K562 (cell line): ENCODE data around the gene BRINP2. TPM values are rescaled to one million over a fixed set of nuclear protein-coding genes. Genes with fewer than 3 reads are reported as not detected.

ENCODE experiments used
- ATAC-seq: fragments of 200-7000 bp; cut with Tn5 transposase; 3 replicates; pipeline ENCODE4 v1.9.1; 2020; ENCODE audit warnings: moderate library complexity
- BruUV-seq: library from RNA; stranded (reverse); fragments of 400-500 nt; replicated peaks from 2 replicates; lab custom pipeline; 2021; lab: Mats Ljungman, UMichigan
- CTCF ChIA-PET: fragments of 300-600 bp; formaldehyde crosslinking; extraction: SDS; loops from one replicate; lab custom pipeline; 2021; ENCODE audit warnings: low intra/inter-chr PET ratio; lab: Yijun Ruan, JAX
- POLR2A ChIA-PET: fragments of 300-600, 350-650 bp; sonication (Branson Sonifier 250); formaldehyde crosslinking; extraction: SDS; loops from one replicate; lab custom pipeline; 2021; ENCODE audit warnings: antibody characterized with exemption, inconsistent platforms; lab: Yijun Ruan, JAX
- DNase-seq, 4 experiments: peaks; one replicate each; pipeline versions ENCODE4 v3.0.0 to v3.0.0-alpha.2; 2011 to 2018; ENCODE audit warnings: low spot score in 3 of 4, mixed read lengths in 3 of 4; ENCODE audit errors: extremely low read depth in 1 of 4
- FAIRE-seq: peaks from 2 replicates; lab custom pipeline; 2011; peaks lifted over from hg19 to GRCh38; lab: Jason Lieb, UNC
- H2AFZ ChIP-seq: 2 replicates; pipeline ENCODE4 v1.6.0; 2011; ENCODE audit warnings: low read depth, low read length, control low read depth, inconsistent platforms
- H3K27ac ChIP-seq: fragments of 200-600 bp; 3 replicates; pipeline ENCODE4 v1.8.0; 2011; ENCODE audit warnings: low read depth, mild to moderate bottlenecking, control low read depth, inconsistent platforms, low read length, moderate library complexity, mixed read lengths; ENCODE audit errors: extremely low read depth
- H3K27me3 ChIP-seq, 2 experiments: fragments of 300-600 bp in 1 of 2; 2 replicates in 1 of 2; 3 replicates in 1 of 2; pipeline versions ENCODE4 v1.6.0 to v1.8.0; 2011; ENCODE audit warnings: inconsistent platforms in 2 of 2, low read length in 2 of 2, mild to moderate bottlenecking in 1 of 2, mixed read lengths in 1 of 2, moderate library complexity in 1 of 2; ENCODE audit not compliant: control insufficient read depth in 2 of 2, insufficient read depth in 2 of 2
- H3K36me3 ChIP-seq: fragments of 300-600 bp; 3 replicates; pipeline ENCODE4 v1.8.0; 2011; ENCODE audit warnings: mild to moderate bottlenecking, low read length, inconsistent platforms; ENCODE audit not compliant: control insufficient read depth, insufficient read depth
- H3K4me1 ChIP-seq, 2 experiments: fragments of 200-600 bp in 1 of 2; replicated peaks in 1 of 2; 2 replicates in 1 of 2; 3 replicates in 1 of 2; pipeline versions ENCODE4 v1.5.1 to v1.8.0; 2011; ENCODE audit warnings: inconsistent platforms in 2 of 2, low read length in 2 of 2, mild to moderate bottlenecking in 1 of 2, mixed read lengths in 1 of 2, moderate library complexity in 1 of 2; ENCODE audit not compliant: control insufficient read depth in 2 of 2, insufficient read depth in 2 of 2
- H3K4me2 ChIP-seq: 2 replicates; pipeline ENCODE4 v1.6.1; 2011; ENCODE audit warnings: low read length, control low read depth, inconsistent platforms, mixed read lengths; ENCODE audit not compliant: insufficient read depth
- H3K4me3 ChIP-seq: fragments of 200-600 bp; sonication (generic), shearing (Covaris generic); 2 replicates; pipeline ENCODE4 v1.5.1; 2016; ENCODE audit warnings: control low read depth, inconsistent platforms
- H3K79me2 ChIP-seq: fragments of 200-600 bp; 3 replicates; pipeline ENCODE4 v1.8.0; 2011; ENCODE audit warnings: low read length, inconsistent platforms; ENCODE audit not compliant: control insufficient read depth, insufficient read depth
- H3K9ac ChIP-seq, 2 experiments: 2 replicates each; pipeline versions ENCODE4 v1.6.0 to v1.6.1; 2011; ENCODE audit warnings: low read depth in 2 of 2, low read length in 2 of 2, control low read depth in 1 of 2, inconsistent platforms in 1 of 2, mild to moderate bottlenecking in 1 of 2, mixed read lengths in 1 of 2; ENCODE audit not compliant: insufficient read depth in 1 of 2
- H3K9me1 ChIP-seq: one replicate; pipeline ENCODE4 v1.6.0; 2011; ENCODE audit warnings: inconsistent platforms, mild to moderate bottlenecking, low read length, moderate library complexity; ENCODE audit not compliant: control insufficient read depth, insufficient read depth
- H3K9me3 ChIP-seq: replicated peaks from 2 replicates; pipeline ENCODE4 v1.5.1; 2011; ENCODE audit warnings: low read depth, low read length, inconsistent platforms; ENCODE audit not compliant: control insufficient read depth, insufficient read depth
- H4K20me1 ChIP-seq: replicated peaks from 2 replicates; pipeline ENCODE4 v1.6.1; 2011; ENCODE audit warnings: low read length, inconsistent platforms, mixed read lengths; ENCODE audit not compliant: control insufficient read depth, insufficient read depth
- CHD4 ChIP-seq: fragments of 200-600 bp; sonication (generic); IDR thresholded peaks from 3 replicates; pipeline ENCODE4 v1.6.1; 2012; ENCODE audit warnings: low read depth, mild to moderate bottlenecking, mixed read lengths, low read length, inconsistent platforms; ENCODE audit not compliant: insufficient read depth, insufficient replicate concordance, poor library complexity, severe bottlenecking
- CREBBP ChIP-seq: IDR thresholded peaks from one replicate; pipeline ENCODE4 v1.6.1; 2012; ENCODE audit warnings: low read depth, mild to moderate bottlenecking, control low read depth, inconsistent platforms, low read length
- ELF4 ChIP-seq: fragments of 450-650 bp; formaldehyde crosslinking; IDR thresholded peaks from 2 replicates; pipeline ENCODE4 v1.4.0; 2022; ENCODE audit warnings: missing genetic modification characterization
- FUS ChIP-seq: fragments of 200-400 bp; formaldehyde crosslinking; optimal IDR thresholded peaks from 2 replicates; pipeline ENCODE3; 2017; ENCODE audit warnings: low read depth, low read length
- MAFK ChIP-seq: IDR thresholded peaks from 2 replicates; pipeline ENCODE4 v1.6.1; 2011; ENCODE audit warnings: low read length, improper control_type of control experiment
- MCM3 ChIP-seq: fragments of 450-650 bp; IDR thresholded peaks from 2 replicates; pipeline ENCODE4 v1.6.1; 2016
- MTA2 ChIP-seq: fragments of 450-650 bp; IDR thresholded peaks from 2 replicates; pipeline ENCODE4 v1.6.1; 2016; ENCODE audit warnings: low read depth
- NEUROD1 ChIP-seq: fragments of 150-350 bp; IDR thresholded peaks from 2 replicates; pipeline ENCODE4 v1.6.1; 2014; ENCODE audit warnings: borderline replicate concordance, low read length, low read depth; ENCODE audit not compliant: partially characterized antibody
- POLR2A ChIP-seq: fragments of 450-650 bp; conservative IDR thresholded peaks from 2 replicates; pipeline ENCODE4 v1.6.1; 2016
- RREB1 ChIP-seq: fragments of 250-450 bp; sonication (Bioruptor Pico); IDR thresholded peaks from 2 replicates; pipeline ENCODE4 v1.4.0; 2020
- SETDB1 ChIP-seq: IDR thresholded peaks from one replicate; pipeline ENCODE4 v1.6.1; 2012; ENCODE audit warnings: low read length, control low read depth, inconsistent platforms
- TCF7 ChIP-seq: sonication (generic); IDR thresholded peaks from 2 replicates; pipeline ENCODE4 v1.6.1; 2016; ENCODE audit warnings: antibody characterized with exemption, borderline replicate concordance
- ZEB2 ChIP-seq: fragments of 450-650 bp; IDR thresholded peaks from 2 replicates; pipeline ENCODE4 v1.6.1; 2016
- ZFP91 ChIP-seq: sonication (generic); formaldehyde crosslinking; IDR thresholded peaks from 2 replicates; pipeline ENCODE4 v1.8.0; 2022; ENCODE audit warnings: mild to moderate bottlenecking, missing genetic modification reagents
- ZNF23 ChIP-seq: fragments of 250-450 bp; sonication (Bioruptor Pico); IDR thresholded peaks from 2 replicates; pipeline ENCODE4 v1.4.0; 2020; ENCODE audit warnings: mild to moderate bottlenecking
- ZNF431 ChIP-seq: sonication (generic); formaldehyde crosslinking; IDR thresholded peaks from 2 replicates; pipeline ENCODE4 v1.8.0; 2022; ENCODE audit warnings: mild to moderate bottlenecking, missing genetic modification reagents
- WGBS: fragments of 100-300 bp; shearing (Covaris generic); methylation state at CpG from one replicate; pipeline ENCODE4 v1.1.6; 2016; ENCODE audit warnings: low coverage, mixed read lengths; ENCODE audit not compliant: insufficient coverage; ENCODE audit errors: missing lambda C conversion rate; 5-methylcytosine and 5-hydroxymethylcytosine counted together
- in situ Hi-C: fragments of 300-500 bp; cut with MboI; formaldehyde crosslinking; loops from 4 replicates; pipeline ENCODE4 v1.15.0; 2018; ENCODE audit warnings: inconsistent platforms, mixed read lengths
- intact Hi-C: fragments of 100-400 bp; cut with micrococcal nuclease; formaldehyde crosslinking; loops from 2 replicates; pipeline ENCODE4 v1.14.2; 2022
- polyA plus RNA-seq, 8 experiments: library from polyadenylated mRNA; depleted of rRNA in 4 of 8; stranded (reverse) in 5 of 8; unstranded in 3 of 8; fragments of >200 nt; fragmentation: Nextera tagmentation in 2 of 8; fragmentation: Illumina TruSeq in 1 of 8; extraction: Ambion mirVana in 2 of 8; extraction: Trizol in 1 of 8; gene quantifications; 2 replicates each; pipeline versions ENCODE4 v1.2.1 to v1.2.3, GENCODE V29; 2011 to 2014; ENCODE audit warnings: inconsistent platforms in 1 of 8, missing spikeins in 1 of 8
- total RNA-seq, 7 experiments: library from RNA; depleted of rRNA in 6 of 7; stranded (reverse); fragments of >200 nt in 6 of 7; fragmentation: Illumina TruSeq in 2 of 7; extraction: Trizol in 2 of 7; gene quantifications; 2 replicates each; pipeline versions ENCODE4 v1.2.1 to v1.2.3, GENCODE V29; 2011 to 2021; ENCODE audit warnings: low replicate concordance in 1 of 7

The BRINP2 gene
- total and polyA plus RNA-seq, 9 of the 15 experiments (the other 6 are each of a cell fraction or from before 2014, with no cell fraction given) = not detected

GRCh38 chr1:177306019-177306415 lies 135.3 kb downstream of the BRINP2 start:
- ChIA-PET CTCF (no interaction called here), POLR2A (no interaction called here)
- Histone ChIP-seq H4K20me1 (no peaks in the 10 kb centered on the region), H2AFZ (no peak overlapping the region), H3K36me3 (no peaks in the 10 kb centered on the region), H3K9me3 (peaks cover 2% of the 10 kb centered on the region; the same call in 1 of the 2 replicates), H3K27me3 (no peaks in the 10 kb centered on the region), H3K4me3 (no peak overlapping the region), H3K79me2 (no peaks in the 10 kb centered on the region), H3K4me1 (no peaks in the 10 kb centered on the region), H3K4me2 (no peak overlapping the region), H3K27ac (no peak overlapping the region), H3K9me1 (no peaks in the 10 kb centered on the region), H3K9ac (no peak overlapping the region)
- WGBS = 1% methylated on average over 3 of the region's 3 CpGs
- intact Hi-C loops (no loop called here), in situ Hi-C loops (no loop called here)
- DNase-seq = no peak
- ATAC-seq = no peak
- no TSS peak for BruUV-seq
- FAIRE-seq = no peak
- TF ChIP-seq MAFK = no peak
- no peak for TF ChIP-seq CHD4
- TF ChIP-seq POLR2A = no peak
- TF ChIP-seq MCM3 = no peak
- TF ChIP-seq ZNF23 = no peak
- TF ChIP-seq ZNF431 = no peak
- TF ChIP-seq ELF4 (CRISPR knock-in tag) = no peak
- no peak for TF ChIP-seq TCF7
- TF ChIP-seq RREB1 (CRISPR knock-in tag) = no peak
- TF ChIP-seq CREBBP = no peak
- TF ChIP-seq FUS = no peak
- no peak for TF ChIP-seq SETDB1
- no peak for TF ChIP-seq ZEB2
- TF ChIP-seq MTA2 = no peak
- no peak for TF ChIP-seq NEUROD1
- no peak for TF ChIP-seq ZFP91 (CRISPR knock-in tag)
